HEK293T (cell line): Measurements from ENCODE around the gene KNTC1.

Source experiments
- CTCF ChIA-PET: fragments of 350-600 bp; formaldehyde crosslinking; extraction: SDS; loops from one replicate; lab custom pipeline; 2021; ENCODE audit warnings: antibody characterized with exemption, inconsistent platforms; lab: Yijun Ruan, JAX
- POLR2A ChIA-PET: fragments of 350-600 bp; formaldehyde crosslinking; extraction: SDS; loops from one replicate; lab custom pipeline; 2020; ENCODE audit warnings: antibody characterized with exemption, inconsistent platforms; lab: Yijun Ruan, JAX
- DNase-seq: peaks from one replicate; pipeline ENCODE4 v3.0.0; 2012; ENCODE audit warnings: mixed read lengths; ENCODE audit errors: extremely low spot score
- ARNT ChIP-seq: fragments of 450-650 bp; IDR thresholded peaks from 2 replicates; pipeline ENCODE4 v1.6.1; 2017; ENCODE audit warnings: mild to moderate bottlenecking
- BHLHE40 ChIP-seq: fragments of 450-650 bp; IDR thresholded peaks from 2 replicates; pipeline ENCODE4 v1.6.1; 2016; ENCODE audit warnings: mild to moderate bottlenecking, moderate library complexity, borderline replicate concordance
- CTBP1 ChIP-seq: fragments of 450-650 bp; IDR thresholded peaks from 2 replicates; pipeline ENCODE4 v1.6.1; 2016; ENCODE audit warnings: borderline replicate concordance
- ELF4 ChIP-seq: fragments of 450-650 bp; IDR thresholded peaks from 2 replicates; pipeline ENCODE4 v1.6.1; 2017; ENCODE audit warnings: antibody characterized with exemption
- FOXA1 ChIP-seq: fragments of 450-650 bp; IDR thresholded peaks from 2 replicates; pipeline ENCODE4 v1.6.1; 2016; ENCODE audit warnings: mild to moderate bottlenecking
- FOXK2 ChIP-seq: fragments of 450-650 bp; IDR thresholded peaks from 2 replicates; pipeline ENCODE4 v1.6.1; 2016; ENCODE audit warnings: mild to moderate bottlenecking
- FOXM1 ChIP-seq: fragments of 450-650 bp; IDR thresholded peaks from 2 replicates; pipeline ENCODE4 v1.6.1; 2017; ENCODE audit warnings: mild to moderate bottlenecking, borderline replicate concordance
- HDGF ChIP-seq: fragments of 450-650 bp; IDR thresholded peaks from 2 replicates; pipeline ENCODE4 v1.6.1; 2017; ENCODE audit warnings: antibody characterized with exemption, borderline replicate concordance
- L3MBTL2 ChIP-seq: fragments of 450-650 bp; conservative IDR thresholded peaks from 2 replicates; pipeline ENCODE4 v1.6.1; 2016; ENCODE audit warnings: mild to moderate bottlenecking
- LEF1 ChIP-seq: fragments of 450-650 bp; IDR thresholded peaks from 2 replicates; pipeline ENCODE4 v1.6.1; 2017; ENCODE audit warnings: mild to moderate bottlenecking, borderline replicate concordance
- NFRKB ChIP-seq: fragments of 450-650 bp; IDR thresholded peaks from 2 replicates; pipeline ENCODE4 v1.6.1; 2016; ENCODE audit warnings: mild to moderate bottlenecking, moderate library complexity
- SP1 ChIP-seq: fragments of 450-650 bp; IDR thresholded peaks from 2 replicates; pipeline ENCODE4 v1.6.1; 2017
- SUZ12 ChIP-seq: fragments of 450-650 bp; IDR thresholded peaks from 2 replicates; pipeline ENCODE4 v1.6.1; 2016; ENCODE audit warnings: mild to moderate bottlenecking
- TARDBP ChIP-seq: fragments of 450-650 bp; IDR thresholded peaks from 2 replicates; pipeline ENCODE4 v1.6.1; 2016
- ZNF384 ChIP-seq: fragments of 450-650 bp; IDR thresholded peaks from 2 replicates; pipeline ENCODE4 v1.6.1; 2016
- TF ChIP-seq, protein P1 (sequence below): fragments of 450-650 bp; IDR thresholded peaks from 2 replicates; pipeline ENCODE4 v1.6.1; 2016

KNTC1 gene

DNA sequence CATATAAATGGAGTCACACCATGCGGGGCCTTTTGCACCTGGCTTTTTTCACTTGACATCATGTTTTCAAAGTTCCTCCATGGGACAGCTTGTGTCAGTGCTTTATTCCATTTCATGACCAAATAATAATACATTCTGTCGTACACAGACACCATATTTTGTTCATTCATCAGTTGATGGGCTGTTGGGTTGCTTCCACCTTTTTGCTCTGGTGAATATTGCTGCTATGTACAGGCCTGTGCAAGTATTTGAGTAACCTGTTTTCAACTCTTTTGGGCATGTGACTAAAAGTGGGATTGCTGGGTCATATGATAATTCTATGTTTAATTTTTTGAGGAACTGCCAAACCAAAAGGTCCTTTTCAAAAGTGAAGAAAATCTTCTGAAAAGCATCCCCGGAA lies 129.2 kb downstream of the KNTC1 start:
- TF ChIP-seq, protein P1, sequence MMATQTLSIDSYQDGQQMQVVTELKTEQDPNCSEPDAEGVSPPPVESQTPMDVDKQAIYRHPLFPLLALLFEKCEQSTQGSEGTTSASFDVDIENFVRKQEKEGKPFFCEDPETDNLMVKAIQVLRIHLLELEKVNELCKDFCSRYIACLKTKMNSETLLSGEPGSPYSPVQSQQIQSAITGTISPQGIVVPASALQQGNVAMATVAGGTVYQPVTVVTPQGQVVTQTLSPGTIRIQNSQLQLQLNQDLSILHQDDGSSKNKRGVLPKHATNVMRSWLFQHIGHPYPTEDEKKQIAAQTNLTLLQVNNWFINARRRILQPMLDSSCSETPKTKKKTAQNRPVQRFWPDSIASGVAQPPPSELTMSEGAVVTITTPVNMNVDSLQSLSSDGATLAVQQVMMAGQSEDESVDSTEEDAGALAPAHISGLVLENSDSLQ: no peak
- no peak for TF ChIP-seq ARNT
- ChIA-PET CTCF (no interaction called here), POLR2A (no interaction called here)
- DNase-seq: no peak

DNA sequence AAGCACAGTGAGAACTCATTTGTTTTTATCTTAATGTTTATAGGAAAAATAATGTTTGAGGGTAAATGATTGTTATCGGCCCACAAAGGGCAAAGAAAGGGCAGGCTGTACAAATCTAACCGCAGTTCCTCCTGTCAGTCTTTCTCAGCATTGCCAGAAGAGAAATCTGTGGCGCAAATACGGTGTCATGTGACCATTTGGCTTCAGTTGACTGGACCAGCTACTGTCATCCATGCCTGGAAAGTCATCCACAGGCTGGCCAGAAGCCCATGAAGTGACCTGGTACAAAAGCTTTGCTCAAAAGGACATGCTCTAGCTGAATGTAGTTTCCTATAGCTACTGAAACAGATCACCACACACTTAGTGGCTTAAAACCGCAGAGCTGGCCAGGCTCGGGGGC lies 132.5 kb downstream of the KNTC1 start:
- POLR2A ChIA-PET: no interaction called here
- TF ChIP-seq LEF1: no peak
- TF ChIP-seq FOXM1: no peak
- no peak for TF ChIP-seq L3MBTL2
- TF ChIP-seq BHLHE40: no peak
- no peak for TF ChIP-seq FOXK2
- no peak for TF ChIP-seq ZNF384

DNA sequence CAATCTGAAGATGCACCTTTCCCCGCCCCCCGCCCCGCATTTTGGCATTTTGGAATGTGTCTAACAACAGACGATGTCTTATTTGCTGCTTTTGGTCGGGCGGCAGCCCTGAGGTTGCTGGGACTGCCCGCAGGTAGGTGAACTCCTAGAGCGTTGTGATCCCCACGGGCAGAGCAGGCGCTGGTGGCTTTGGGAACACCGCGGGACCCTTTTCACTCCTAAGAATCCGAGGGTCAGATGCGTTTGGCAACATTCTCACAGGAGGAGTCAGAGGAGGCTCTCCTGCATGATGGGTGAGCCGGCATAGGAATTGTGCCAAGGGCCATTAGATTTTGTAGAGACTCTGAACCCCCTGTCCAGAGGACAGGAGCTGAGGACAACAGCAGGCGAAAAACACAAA lies 134.2 kb downstream of the KNTC1 start:
- TF ChIP-seq ARNT (no peak), ZNF384 (no peak), L3MBTL2 (no peak), FOXM1 (no peak), NFRKB (no peak), FOXK2 (no peak)
- TF ChIP-seq, protein P1: no peak
- no peak for DNase-seq
- CTCF ChIA-PET: no interaction called here
- POLR2A ChIA-PET: no interaction called here

More for the DNA sequence above, 132.5 kb downstream of the KNTC1 start:
- DNase-seq: no peak
- CTCF ChIA-PET: interaction anchor here (0.8 kb wide), 1 partner anchor 133 kb away, joined by 3 read pairs; no protein-coding TSS in a partner anchor

DNA sequence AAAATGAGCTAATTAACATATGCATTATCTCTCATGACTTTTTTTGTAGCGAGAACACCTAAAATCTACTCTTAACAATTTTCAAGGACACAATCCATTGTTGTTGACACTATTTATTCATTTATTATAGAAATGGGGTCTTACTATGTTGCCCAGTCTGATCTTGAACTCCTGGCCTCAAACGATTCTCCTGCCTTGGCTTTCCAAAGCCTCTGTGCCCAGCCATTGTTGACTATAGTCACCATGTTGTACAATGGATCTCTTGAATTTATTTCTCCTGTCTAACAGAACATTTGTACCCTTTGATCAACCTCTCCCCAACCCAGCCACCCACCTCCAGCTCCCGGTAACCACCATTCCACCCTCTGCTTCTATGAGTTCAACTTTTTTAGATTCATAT lies 134.9 kb downstream of the KNTC1 start:
- POLR2A ChIA-PET: no interaction called here
- CTCF ChIA-PET: no interaction called here
- DNase-seq: no peak
- TF ChIP-seq FOXA1 (no peak), SP1 (no peak), ARNT (no peak), SUZ12 (no peak), L3MBTL2 (no peak), NFRKB (no peak), ZNF384 (no peak), CTBP1 (no peak), TARDBP (no peak)
- TF ChIP-seq, protein P1: no peak

DNA sequence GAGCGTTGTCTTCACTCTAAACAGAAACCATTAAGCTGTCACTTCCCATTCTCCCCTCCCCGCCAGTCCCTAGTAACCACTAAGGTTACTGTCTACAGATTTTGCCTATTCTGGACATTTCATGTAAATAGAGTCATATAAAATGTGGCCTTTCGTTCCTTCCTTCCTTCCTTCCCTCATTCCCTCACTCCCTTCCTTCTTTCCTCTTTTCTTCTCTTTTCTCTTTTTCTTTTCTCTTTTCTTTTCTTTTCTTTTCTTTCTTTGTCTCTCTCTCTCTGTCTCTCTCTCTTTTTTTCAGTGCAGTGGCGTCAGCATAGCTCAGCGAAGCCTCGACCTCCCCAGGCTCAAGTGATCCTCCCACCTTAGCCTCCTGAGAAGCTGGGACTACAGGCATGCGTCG lies 138.3 kb downstream of the KNTC1 start:
- TF ChIP-seq, protein P1: 0 out of 2 replicates have a peak, but pooled peaks have one; percentile 4
- TF ChIP-seq LEF1: no peak
- DNase-seq: no peak
- ChIA-PET POLR2A (no interaction called here), CTCF (no interaction called here)

DNA sequence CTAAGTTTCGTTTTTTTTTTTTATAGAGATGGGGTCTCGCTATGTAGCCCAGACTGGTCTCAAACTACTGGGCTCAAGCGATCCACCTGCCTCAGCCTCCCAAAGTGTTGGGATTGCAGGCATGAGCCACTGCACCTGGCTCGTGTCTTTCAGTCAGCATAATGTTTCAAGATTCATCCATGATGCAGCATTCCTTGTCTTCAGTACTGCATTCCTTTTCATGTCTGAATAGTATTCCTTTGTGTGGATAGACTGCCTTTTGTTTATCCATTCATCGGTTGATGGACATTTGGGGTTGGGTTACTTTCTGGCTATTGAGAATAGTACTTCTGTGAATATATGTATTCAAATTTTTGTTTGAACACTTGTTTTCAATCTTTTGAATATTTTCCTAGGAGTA lies 138.7 kb downstream of the KNTC1 start:
- TF ChIP-seq LEF1 (no peak), HDGF (no peak), ARNT (no peak), NFRKB (no peak)
- TF ChIP-seq, protein P1: no peak
- ChIA-PET POLR2A (no interaction called here), CTCF (no interaction called here)

DNA sequence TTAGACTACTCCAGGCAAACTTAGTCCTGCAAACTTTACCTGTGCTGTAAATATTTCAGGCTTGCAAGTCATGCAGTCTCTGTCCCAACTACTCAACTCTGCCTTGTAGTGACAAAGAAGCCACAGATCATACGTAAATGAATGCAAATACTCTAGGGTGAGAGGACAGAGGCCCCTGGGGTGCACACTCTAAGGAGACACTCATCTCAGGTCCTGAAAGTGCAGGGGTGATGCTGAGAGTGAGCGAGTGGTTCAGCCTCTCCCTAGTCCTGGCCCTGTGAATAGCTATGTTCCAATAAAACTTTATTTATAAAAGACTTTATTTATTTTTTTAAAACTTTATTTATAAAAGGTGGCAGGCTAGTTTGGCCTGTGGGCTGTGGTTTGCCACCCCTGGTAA lies 141.2 kb downstream of the KNTC1 start:
- no peak for DNase-seq
- ChIA-PET CTCF (no interaction called here), POLR2A (no interaction called here)
- TF ChIP-seq CTBP1: no peak
- no peak for TF ChIP-seq SP1
- TF ChIP-seq, protein P1: no peak
- no peak for TF ChIP-seq L3MBTL2
- TF ChIP-seq SUZ12: no peak
- TF ChIP-seq ELF4: no peak
- TF ChIP-seq TARDBP: no peak
- no peak for TF ChIP-seq BHLHE40
- TF ChIP-seq ARNT: no peak

More for the DNA sequence above, 138.7 kb downstream of the KNTC1 start:
- no peak for DNase-seq
